Measurements from ENCODE around the gene LCTL.

GRCh38 chr15:66588537-66588936, 22.7 kb upstream of the LCTL start:
- no peak for TF ChIP-seq POLR2AphosphoS5 (IDR thresholded peaks at IDR 0.05)
- no peak for TF ChIP-seq CTCF (IDR thresholded peaks at IDR 0.05)
- no peak for TF ChIP-seq EP300 (IDR thresholded peaks at IDR 0.05)
- no peak for TF ChIP-seq POLR2A (IDR thresholded peaks at IDR 0.05)
